ENCODE results near the gene FANCM.
A peak's percentile ranks its signal among the peaks of the same experiment; 100 is the strongest.
"Not testable (repeated sequence)": the region's sequence is repeated elsewhere in the genome, so short reads cannot be mapped to it uniquely, and the experiment has no call there.

The FANCM gene

DNA sequence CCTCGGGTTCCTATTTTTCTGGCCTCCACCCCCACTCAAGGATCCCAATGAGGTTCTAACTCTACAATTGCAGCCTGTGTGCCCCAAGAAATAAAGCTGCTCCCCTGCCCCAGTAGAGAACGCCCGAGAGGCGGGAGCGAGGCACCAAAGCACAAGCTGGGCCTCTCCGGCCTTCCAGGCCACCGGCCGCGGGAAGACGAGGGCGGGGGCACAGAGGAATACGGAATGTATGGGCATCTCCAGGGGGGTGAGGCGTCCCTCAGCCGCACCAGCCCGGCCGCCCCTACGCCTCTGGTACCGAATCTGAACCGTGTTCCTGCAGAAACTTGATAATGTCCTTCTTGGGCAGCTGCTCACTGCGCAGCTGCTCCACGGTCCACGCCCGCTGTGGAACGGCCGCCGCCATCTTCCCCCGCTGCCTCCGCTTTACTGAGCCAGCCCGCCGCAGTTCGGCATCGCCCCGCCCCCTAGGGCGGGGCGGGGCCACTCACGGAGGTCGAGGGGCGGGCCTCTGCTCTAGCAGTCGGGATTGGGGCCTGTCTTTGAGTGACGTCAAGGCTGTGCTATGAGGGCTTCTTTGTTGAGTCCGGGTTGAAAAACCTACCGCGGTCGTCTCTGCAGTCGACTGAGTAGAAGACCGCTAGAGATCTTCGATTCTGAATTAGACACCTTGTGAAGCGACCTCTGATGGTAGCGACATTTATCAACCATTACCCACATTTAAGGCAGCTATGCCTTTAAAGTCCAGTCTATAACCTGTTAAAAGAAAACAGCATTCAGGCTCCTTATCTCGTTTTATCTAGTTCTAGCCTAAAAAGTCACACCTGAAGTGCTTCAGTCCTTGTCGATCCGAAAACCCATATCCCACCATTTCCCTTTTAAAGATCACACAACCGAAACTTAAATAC, 1.4 kb upstream of the FANCM start, which contains the start of gene FKBP3:
TSS of gene FKBP3 (minus strand) at position 431 of the 908 bp plus-strand sequence. CDS start at position 406, 25 bp downstream.
- Histone ChIP-seq H3K9ac (ENCODE audit: low read length) (peak within 1 kb of the TSS; percentile 94), H2BK15ac (replicated peaks; ENCODE audit: low read depth) (peak within 1 kb of the TSS; percentile 19), H3K79me1 (ENCODE audit: low read length) (peaks cover 5% of the 10 kb centered on the region), H4K5ac (ENCODE audit: low read length) (no peak within 1 kb of the TSS), H3K4ac (ENCODE audit: low read depth, low read length) (peak within 1 kb of the TSS; percentile 73), H4K8ac (ENCODE audit: low read depth, low read length) (no peak within 1 kb of the TSS), H3K4me1 (ENCODE audit: control insufficient read depth, low read depth, low read length) (peaks cover 2% of the 10 kb centered on the region), H3K4me2 (ENCODE audit: low read length) (peak within 1 kb of the TSS; percentile 89), H3K56ac (ENCODE audit: low read length) (peak within 1 kb of the TSS; percentile 96), H3K79me2 (ENCODE audit: control insufficient read depth, insufficient read depth, low read length) (peaks cover 38% of the 10 kb centered on the region), H2BK5ac (ENCODE audit: low read length) (peak within 1 kb of the TSS; percentile 80), H3K4me3 (ENCODE audit: low read length) (peak within 1 kb of the TSS; percentile 97), H3K27me3 (ENCODE audit: insufficient read depth, low read length, poor library complexity) (no peaks in the 10 kb centered on the region), H2AK5ac (ENCODE audit: low read length) (no peak within 1 kb of the TSS), H3K18ac (ENCODE audit: low read length) (peak within 1 kb of the TSS; percentile 96), H3K27ac (ENCODE audit: low read depth, low read length) (peak within 1 kb of the TSS; percentile 76), H3K36me3 (ENCODE audit: control insufficient read depth, insufficient read depth, low read length) (no peaks in the 10 kb centered on the region), H2BK120ac (ENCODE audit: low read depth, low read length) (no peak within 1 kb of the TSS), H3K23ac (ENCODE audit: low read length) (peak within 1 kb of the TSS; percentile 69)
- WGBS (ENCODE audit: extremely low coverage, insufficient coverage, low lambda C conversion rate): no CpG with 5 or more reads among the region's 53 CpGs
- peak; percentile 100 for DNase-seq

DNA sequence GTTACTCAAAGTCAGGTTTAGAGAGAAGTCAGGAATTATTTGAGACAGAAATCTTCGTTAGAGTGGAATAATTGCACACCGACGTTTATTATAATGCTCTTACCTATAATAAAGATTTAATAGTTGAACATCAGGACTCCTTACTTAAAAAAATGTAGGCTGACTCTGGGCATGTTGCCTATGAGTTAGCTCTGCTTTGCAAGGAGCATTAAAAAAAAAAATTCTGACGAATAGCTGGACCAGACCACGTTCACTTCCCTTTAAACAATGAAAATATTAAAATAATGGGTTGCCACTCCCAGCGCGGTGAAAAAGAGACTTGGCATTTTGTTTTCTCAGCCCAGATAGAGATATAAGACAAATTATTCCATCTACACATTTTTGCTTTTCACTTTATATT, 574 bp upstream of the FANCM start:
- Histone ChIP-seq H3K18ac (ENCODE audit: low read length) (no peak overlapping the region), H3K23ac (ENCODE audit: low read length) (no peak overlapping the region), H3K4me3 (ENCODE audit: low read length) (peak overlapping the region; percentile 22), H3K4ac (ENCODE audit: low read depth, low read length) (no peak overlapping the region), H3K56ac (ENCODE audit: low read length) (peak overlapping the region; percentile 85), H2BK120ac (ENCODE audit: low read depth, low read length) (no peak overlapping the region), H3K27me3 (ENCODE audit: insufficient read depth, low read length, poor library complexity) (no peaks in the 10 kb centered on the region), H3K4me2 (ENCODE audit: low read length) (peak overlapping the region; percentile 89), H2AK5ac (ENCODE audit: low read length) (no peak overlapping the region), H3K79me2 (ENCODE audit: control insufficient read depth, insufficient read depth, low read length) (peaks cover 41% of the 10 kb centered on the region), H4K8ac (ENCODE audit: low read depth, low read length) (no peak overlapping the region), H4K5ac (ENCODE audit: low read length) (no peak overlapping the region), H3K36me3 (ENCODE audit: control insufficient read depth, insufficient read depth, low read length) (no peaks in the 10 kb centered on the region), H3K9ac (ENCODE audit: low read length) (peak overlapping the region; percentile 81), H2BK5ac (ENCODE audit: low read length) (no peak overlapping the region), H3K79me1 (ENCODE audit: low read length) (peaks cover 5% of the 10 kb centered on the region), H3K27ac (ENCODE audit: low read depth, low read length) (no peak overlapping the region), H2BK15ac (replicated peaks; ENCODE audit: low read depth) (peak overlapping the region; percentile 19), H3K4me1 (ENCODE audit: control insufficient read depth, low read depth, low read length) (peaks cover 2% of the 10 kb centered on the region)
- WGBS (ENCODE audit: extremely low coverage, insufficient coverage, low lambda C conversion rate): no CpG with 5 or more reads among the region's 7 CpGs
- peak; percentile 25 for DNase-seq

- Histone ChIP-seq H3K4me2 (ENCODE audit: low read length) (peak overlapping the region; percentile 89), H3K4me3 (ENCODE audit: low read length) (peak overlapping the region; percentile 78), H4K8ac (ENCODE audit: low read depth, low read length) (no peak overlapping the region), H3K9ac (ENCODE audit: low read length) (peak overlapping the region; percentile 82), H3K23ac (ENCODE audit: low read length) (no peak overlapping the region), H3K79me2 (ENCODE audit: control insufficient read depth, insufficient read depth, low read length) (peaks cover 39% of the 10 kb centered on the region), H3K4ac (ENCODE audit: low read depth, low read length) (no peak overlapping the region), H4K5ac (ENCODE audit: low read length) (no peak overlapping the region), H3K27ac (ENCODE audit: low read depth, low read length) (peak overlapping the region; percentile 62), H2BK120ac (ENCODE audit: low read depth, low read length) (no peak overlapping the region), H3K27me3 (ENCODE audit: insufficient read depth, low read length, poor library complexity) (no peaks in the 10 kb centered on the region), H3K18ac (ENCODE audit: low read length) (no peak overlapping the region), H2BK5ac (ENCODE audit: low read length) (no peak overlapping the region), H3K4me1 (ENCODE audit: control insufficient read depth, low read depth, low read length) (peaks cover 2% of the 10 kb centered on the region), H3K36me3 (ENCODE audit: control insufficient read depth, insufficient read depth, low read length) (no peaks in the 10 kb centered on the region), H3K79me1 (ENCODE audit: low read length) (peaks cover 7% of the 10 kb centered on the region), H2BK15ac (replicated peaks; ENCODE audit: low read depth) (no peak overlapping the region), H2AK5ac (ENCODE audit: low read length) (no peak overlapping the region), H3K56ac (ENCODE audit: low read length) (peak overlapping the region; percentile 87)
- no CpG with 5 or more reads among the region's 7 CpGs for WGBS (ENCODE audit: extremely low coverage, insufficient coverage, low lambda C conversion rate)
- DNase-seq: no peak
These were observed 669 bp downstream of the FANCM start for GRCh38 chr14:45136399-45136798.

DNA sequence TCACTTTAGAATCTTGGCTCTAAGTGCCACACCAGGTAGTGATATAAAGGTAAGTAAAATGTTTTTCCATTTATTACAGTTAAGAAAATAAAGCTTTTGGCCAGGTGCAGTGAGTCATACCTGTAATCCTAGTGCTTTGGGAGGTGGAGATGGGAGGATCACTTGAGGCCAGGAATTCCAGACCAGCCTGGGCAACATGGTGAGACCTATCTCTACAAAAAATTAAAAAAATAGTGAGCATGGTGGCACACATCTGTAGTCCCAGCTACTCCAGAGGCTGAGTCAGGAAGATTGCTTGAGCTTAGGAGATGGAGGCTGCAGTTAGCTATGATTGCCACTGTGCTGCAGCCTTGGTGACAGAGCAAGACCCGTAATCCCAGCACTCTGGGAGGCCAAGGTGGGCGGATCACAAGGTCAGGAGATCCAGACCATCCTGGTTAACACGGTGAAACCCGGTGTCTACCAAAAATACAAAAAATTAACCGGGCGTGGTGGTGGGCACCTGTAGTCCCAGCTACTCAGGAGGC, 5.0 kb downstream of the FANCM start:
- Histone ChIP-seq H3K36me3 (ENCODE audit: control insufficient read depth, insufficient read depth, low read length) (no peaks in the 10 kb centered on the region), H2BK15ac (replicated peaks; ENCODE audit: low read depth) (no peak overlapping the region), H4K8ac (ENCODE audit: low read depth, low read length) (no peak overlapping the region), H3K4ac (ENCODE audit: low read depth, low read length) (no peak overlapping the region), H3K79me2 (ENCODE audit: control insufficient read depth, insufficient read depth, low read length) (peaks cover 23% of the 10 kb centered on the region), H2BK120ac (ENCODE audit: low read depth, low read length) (no peak overlapping the region), H3K27me3 (ENCODE audit: insufficient read depth, low read length, poor library complexity) (no peaks in the 10 kb centered on the region), H3K27ac (ENCODE audit: low read depth, low read length) (no peak overlapping the region), H3K79me1 (ENCODE audit: low read length) (peaks cover 10% of the 10 kb centered on the region), H3K4me2 (ENCODE audit: low read length) (no peak overlapping the region), H3K4me1 (ENCODE audit: control insufficient read depth, low read depth, low read length) (peaks cover 2% of the 10 kb centered on the region), H3K4me3 (ENCODE audit: low read length) (no peak overlapping the region), H3K23ac (ENCODE audit: low read length) (no peak overlapping the region), H3K18ac (ENCODE audit: low read length) (no peak overlapping the region), H3K9ac (ENCODE audit: low read length) (no peak overlapping the region), H2BK5ac (ENCODE audit: low read length) (no peak overlapping the region), H2AK5ac (ENCODE audit: low read length) (no peak overlapping the region), H3K56ac (ENCODE audit: low read length) (no peak overlapping the region), H4K5ac (ENCODE audit: low read length) (no peak overlapping the region)
- peak; percentile 26 for DNase-seq
- no CpG with 5 or more reads among the region's 6 CpGs for WGBS (ENCODE audit: extremely low coverage, insufficient coverage, low lambda C conversion rate)

- H2AK5ac ChIP-seq (ENCODE audit: low read length); H3K4me1 ChIP-seq (ENCODE audit: control insufficient read depth, low read depth, low read length); H3K4ac ChIP-seq (ENCODE audit: low read depth, low read length); H3K18ac ChIP-seq (ENCODE audit: low read length); H3K4me2 ChIP-seq (ENCODE audit: low read length); H3K9ac ChIP-seq (ENCODE audit: low read length); H3K4me3 ChIP-seq (ENCODE audit: low read length); H3K36me3 ChIP-seq (ENCODE audit: control insufficient read depth, insufficient read depth, low read length); H4K5ac ChIP-seq (ENCODE audit: low read length); H2BK5ac ChIP-seq (ENCODE audit: low read length); H3K23ac ChIP-seq (ENCODE audit: low read length); H3K79me1 ChIP-seq (ENCODE audit: low read length); H2BK120ac ChIP-seq (ENCODE audit: low read depth, low read length); H3K27me3 ChIP-seq (ENCODE audit: insufficient read depth, low read length, poor library complexity); H2BK15ac ChIP-seq (replicated peaks; ENCODE audit: low read depth); H4K8ac ChIP-seq (ENCODE audit: low read depth, low read length); H3K56ac ChIP-seq (ENCODE audit: low read length); DNase-seq; H3K27ac ChIP-seq (ENCODE audit: low read depth, low read length): not testable (repeated sequence)
- H3K79me2 ChIP-seq (ENCODE audit: control insufficient read depth, insufficient read depth, low read length): peaks cover 14% of the 10 kb centered on the region
- WGBS (ENCODE audit: extremely low coverage, insufficient coverage, low lambda C conversion rate): no CpG with 5 or more reads among the region's 8 CpGs
These were observed 6.4 kb downstream of the FANCM start for GRCh38 chr14:45142083-45142482.
